Spleen (tissue), 13 donors: ENCODE results near the gene PRDM7. TPM values are rescaled to one million over a fixed set of nuclear protein-coding genes. Genes with fewer than 3 reads are reported as not detected.
"Not testable (repeated sequence)": the region's sequence is repeated elsewhere in the genome, so short reads cannot be mapped to it uniquely, and the experiment has no call there.

Experiments used
- DNase-seq: peaks from one replicate; pipeline ENCODE4 v3.0.0-alpha.2; 2020
- H3K27ac ChIP-seq, 8 donors: fragments of 200-600 bp; sonication (generic) in 7 of 8; 1 replicate in 4 of 8; 2 replicates in 4 of 8; pipeline versions ENCODE4 v1.5.0 to v1.8.0; 2016 to 2021; ENCODE audit warnings: inconsistent platforms in 4 of 8, mild to moderate bottlenecking in 4 of 8, moderate library complexity in 1 of 8
- H3K27me3 ChIP-seq, 7 donors: fragments of 200-600 bp; sonication (generic) in 6 of 7; replicated peaks in 1 of 7; 1 replicate in 4 of 7; 2 replicates in 3 of 7; pipeline versions ENCODE4 v1.5.0 to v1.8.0; 2016 to 2021; ENCODE audit warnings: inconsistent platforms in 3 of 7, mild to moderate bottlenecking in 1 of 7
- H3K36me3 ChIP-seq, 6 donors: fragments of 200-600 bp; sonication (generic) in 5 of 6; 1 replicate in 4 of 6; 2 replicates in 2 of 6; pipeline versions ENCODE4 v1.5.0 to v1.8.0; 2016 to 2021; ENCODE audit warnings: inconsistent platforms in 2 of 6
- H3K4me1 ChIP-seq, 6 donors: fragments of 200-600 bp; sonication (generic) in 5 of 6; 1 replicate in 3 of 6; 2 replicates in 3 of 6; pipeline versions ENCODE4 v1.5.0 to v1.8.0; 2016 to 2021; ENCODE audit warnings: inconsistent platforms in 3 of 6
- H3K4me3 ChIP-seq, 8 donors: fragments of 200-600 bp; sonication (generic) in 7 of 8; 1 replicate in 4 of 8; 2 replicates in 4 of 8; pipeline versions ENCODE4 v1.5.0 to v1.8.0; 2016 to 2021; ENCODE audit warnings: inconsistent platforms in 4 of 8, mild to moderate bottlenecking in 4 of 8, moderate library complexity in 2 of 8
- H3K9me3 ChIP-seq, 8 donors: fragments of 200-600 bp; sonication (generic) in 7 of 8; 1 replicate in 4 of 8; 2 replicates in 4 of 8; pipeline versions ENCODE4 v1.5.0 to v1.8.0; 2016 to 2021; ENCODE audit warnings: inconsistent platforms in 4 of 8
- CTCF ChIP-seq, 11 experiments: fragments of 200-600 bp in 7 of 11; fragments of 450-650 bp in 4 of 11; sonication (generic) in 4 of 11; IDR thresholded peaks in 8 of 11; conservative IDR thresholded peaks in 3 of 11; 1 replicate in 7 of 11; 2 replicates in 4 of 11; pipeline versions ENCODE4 v1.4.0 to v1.8.0; 2016 to 2021; ENCODE audit warnings: antibody characterized with exemption in 11 of 11, inconsistent platforms in 4 of 11, mild to moderate bottlenecking in 1 of 11
- POLR2A ChIP-seq, 3 donors: fragments of 450-650 bp; IDR thresholded peaks; one replicate each; pipeline ENCODE4 v1.5.1; 2017; ENCODE audit warnings: antibody characterized with exemption in 3 of 3, mild to moderate bottlenecking in 1 of 3
- POLR2AphosphoS5 ChIP-seq, 3 donors: sonication (generic); formaldehyde crosslinking; IDR thresholded peaks; one replicate each; pipeline ENCODE4 v1.5.1; 2017; ENCODE audit warnings: antibody characterized with exemption in 3 of 3
- WGBS, 5 donors: extraction: QIAGEN DNeasy Blood & Tissue Kit in 3 of 5; methylation state at CpG; one replicate each; pipeline versions ENCODE4 v1.1.5 to v1.1.7; 2013 to 2018; 5-methylcytosine and 5-hydroxymethylcytosine counted together
- intact Hi-C: fragments of 100-400 bp; cut with DNase I; formaldehyde crosslinking; loops from one replicate; pipeline ENCODE4 v1.15.0; 2023; ENCODE audit warnings: low total_unique reads
- long read RNA-seq, 2 donors: transcript quantifications; one replicate each; lab custom pipeline, GENCODE V29; 2026
- polyA plus RNA-seq, 3 donors: library from polyadenylated mRNA; stranded (reverse); fragments of 200-250 nt; gene quantifications; one replicate each; pipeline ENCODE4 v1.2.1, GENCODE V29; 2013
- total RNA-seq, 7 donors: library from RNA; depleted of rRNA in 3 of 7; stranded (reverse); fragments of >200 nt in 3 of 7; fragmentation: NEBNext Ultra II Directional in 4 of 7; extraction: Animal tissue kit (Norgen Biotek cat#: 25700) in 4 of 7; gene quantifications; one replicate each; pipeline versions ENCODE4 v1.1.0 to v1.2.1, GENCODE V29; 2016 to 2021
- donor health status: healthy with polysubstance abuse.
- donor health status: DM: no; HTN: no; CAD: no; lungs with moderate emphysema.
- donor health status: DM: no; HTN: no; CAD: no.
- donor health status: Bipolar disorder and iron deficiency.
- donor health status: healthy.
- donor health status: DM: no; HTN: no; CAD: no.
- donor health status: DM: yes; HTN: yes; CAD: no.

The PRDM7 gene
- not detected for total RNA-seq
- polyA plus RNA-seq = not detected
- long read RNA-seq, donor 1 = 0 reads
- long read RNA-seq, donor 2 = 0 reads

GRCh38 chr16:90077240-90077756, at the start of gene PRDM7:
PRDM7 (minus strand) TSS chr16:90077331; CDS start chr16:90075910, 1,421 bp downstream.
- peak in 2 of 3 donors; percentile 66 to 70 for TF ChIP-seq POLR2AphosphoS5 (IDR thresholded peaks at IDR 0.05)
- no peak for TF ChIP-seq POLR2A (IDR thresholded peaks at IDR 0.05)
- no peak for TF ChIP-seq CTCF (IDR thresholded peaks at IDR 0.05 in 8 of 11, conservative IDR thresholded peaks at IDR 0.05 in 3 of 11)
- Histone ChIP-seq H3K4me3 (peak within 1 kb of the TSS; percentile 32 to 69 (median 45)), H3K27ac (peak within 1 kb of the TSS in 5 of 8 donors; percentile 35 to 66 (median 63)), H3K9me3 (no peaks in the 10 kb centered on the region), H3K27me3 (peaks cover 0 to 28% (median 3%) of the 10 kb centered on the region in 7 donors), H3K36me3 (no peaks in the 10 kb centered on the region), H3K4me1 (peaks cover 0 to 30% (median 19%) of the 10 kb centered on the region in 6 donors)
- peak; percentile 97 for DNase-seq
- 0 to 14% (median 1%) methylated on average over 26 to 32 of the region's 32 CpGs for WGBS, 5 donors
- intact Hi-C loops = no loop called here

- H3K27me3 ChIP-seq, H3K4me3 ChIP-seq, H3K27ac ChIP-seq, H3K9me3 ChIP-seq, DNase-seq, H3K36me3 ChIP-seq, H3K4me1 ChIP-seq, intact Hi-C loops: not testable (repeated sequence)
- 82 to 100% (median 100%) methylated on average over 1 to 2 of the region's 4 CpGs for WGBS, 5 donors
These were observed 44.7 kb upstream of the PRDM7 start for GRCh38 chr16:90121846-90122245.

- DNase-seq, H3K36me3 ChIP-seq, intact Hi-C loops, H3K27ac ChIP-seq, H3K9me3 ChIP-seq, H3K4me3 ChIP-seq: not testable (repeated sequence)
- H3K27me3 ChIP-seq = peaks cover 0 to 11% (median 0%) of the 10 kb centered on the region in 7 donors
- peaks cover 0 to 12% (median 0%) of the 10 kb centered on the region in 6 donors for H3K4me1 ChIP-seq
- 70 to 100% methylated on average over 1 to 2 of the region's 6 CpGs; no CpG with 5 or more reads in 3 of the 5 donors for WGBS, 5 donors
These were observed 30.5 kb upstream of the PRDM7 start for GRCh38 chr16:90107617-90108016.

GRCh38 chr16:90107060-90107459, 29.9 kb upstream of the PRDM7 start:
- intact Hi-C loops = not testable (repeated sequence)
- H3K4me1 ChIP-seq = peaks cover 0 to 12% (median 0%) of the 10 kb centered on the region in 6 donors
- 91 to 98% (median 93%) methylated on average over 7 to 10 of the region's 13 CpGs for WGBS, 5 donors

GRCh38 chr16:90106271-90106670, 29.1 kb upstream of the PRDM7 start:
- peaks cover 0 to 12% (median 0%) of the 10 kb centered on the region in 6 donors for H3K4me1 ChIP-seq
- peak overlapping the region in 2 of 8 donors; percentile 32 to 68 for H3K27ac ChIP-seq
- TF ChIP-seq POLR2AphosphoS5 (IDR thresholded peaks at IDR 0.05) (peak in 1 of 3 donors; percentile 55), CTCF (IDR thresholded peaks at IDR 0.05 in 8 of 11, conservative IDR thresholded peaks at IDR 0.05 in 3 of 11) (peak in 4 of 11 experiments; percentile 35 to 64 (median 55))
- DNase-seq = peak; percentile 91
- peaks cover 0 to 11% (median 0%) of the 10 kb centered on the region in 7 donors for H3K27me3 ChIP-seq
- H3K4me3 ChIP-seq = peak overlapping the region in 1 of 8 donors; percentile 23
- H3K9me3 ChIP-seq, H3K36me3 ChIP-seq, intact Hi-C loops: not testable (repeated sequence)
- 31 to 76% (median 32%) methylated on average over 9 to 32 of the region's 32 CpGs for WGBS, 5 donors

More at GRCh38 chr16:90107060-90107459, 29.9 kb upstream of the PRDM7 start:
- not testable (repeated sequence) for H3K36me3 ChIP-seq, H3K9me3 ChIP-seq, H3K4me3 ChIP-seq, DNase-seq, H3K27ac ChIP-seq
- peaks cover 0 to 11% (median 0%) of the 10 kb centered on the region in 7 donors for H3K27me3 ChIP-seq

GRCh38 chr16:90104725-90105124, 27.6 kb upstream of the PRDM7 start:
- H3K9me3 ChIP-seq, H3K27ac ChIP-seq, H3K4me3 ChIP-seq, DNase-seq, intact Hi-C loops, H3K36me3 ChIP-seq: not testable (repeated sequence)
- WGBS, 5 donors = 79 to 85% (median 82%) methylated on average over 12 to 13 of the region's 13 CpGs
- H3K27me3 ChIP-seq = peaks cover 0 to 11% (median 0%) of the 10 kb centered on the region in 7 donors
- peaks cover 0 to 12% (median 0%) of the 10 kb centered on the region in 6 donors for H3K4me1 ChIP-seq

- Histone ChIP-seq H3K4me1 (peaks cover 0 to 12% (median 0%) of the 10 kb centered on the region in 6 donors), H3K4me3 (peak overlapping the region in 3 of 8 donors; percentile 24 to 54 (median 30)), H3K27me3 (peaks cover 0 to 11% (median 0%) of the 10 kb centered on the region in 7 donors), H3K27ac (peak overlapping the region in 7 of 8 donors; percentile 22 to 85 (median 77))
- H3K36me3 ChIP-seq, intact Hi-C loops, DNase-seq, H3K9me3 ChIP-seq: not testable (repeated sequence)
- WGBS, 5 donors = 43 to 72% (median 65%) methylated on average over 6 to 12 of the region's 12 CpGs; no CpG with 5 or more reads in 1 of the 5 donors
These were observed 25.2 kb upstream of the PRDM7 start for GRCh38 chr16:90102086-90102884.

GRCh38 chr16:90101332-90101731, 24.2 kb upstream of the PRDM7 start:
- H3K4me1 ChIP-seq = peaks cover 0 to 12% (median 0%) of the 10 kb centered on the region in 6 donors
- 85 to 91% (median 89%) methylated on average over 7 to 11 of the region's 11 CpGs for WGBS, 5 donors
- H3K36me3 ChIP-seq, intact Hi-C loops, H3K9me3 ChIP-seq: not testable (repeated sequence)
- peak overlapping the region in 6 of 8 donors; percentile 25 to 85 (median 78) for H3K27ac ChIP-seq
- H3K4me3 ChIP-seq = peak overlapping the region in 2 of 8 donors; percentile 12 to 54
- peaks cover 0 to 11% (median 0%) of the 10 kb centered on the region in 7 donors for H3K27me3 ChIP-seq
- DNase-seq = peak; percentile 76
